Measurements from ENCODE around the gene PARD3B.

PARD3B gene

DNA sequence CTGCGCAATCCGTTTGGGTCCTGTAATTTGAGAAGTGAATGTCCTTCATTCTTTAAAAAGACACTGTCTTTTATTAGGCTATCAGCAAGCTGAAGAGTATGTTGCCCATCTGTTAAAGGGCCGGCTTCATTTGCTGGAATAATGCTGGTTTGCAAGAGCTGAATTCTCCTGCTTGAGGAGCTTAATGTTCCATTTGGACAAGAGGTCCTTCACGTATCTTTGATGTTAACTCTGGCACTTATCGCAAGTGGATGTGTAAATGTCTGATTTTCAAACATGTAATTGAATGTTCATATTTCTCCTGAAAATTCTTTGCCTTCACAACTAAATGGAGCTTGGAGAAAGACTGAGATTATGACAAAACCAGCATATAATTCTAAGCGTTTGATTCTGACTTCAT is 856.2 kb downstream of the PARD3B start:
- no peak overlapping the region for H3K4me2 ChIP-seq (ENCODE audit: low read depth, low read length)
- TF ChIP-seq, protein P1, sequence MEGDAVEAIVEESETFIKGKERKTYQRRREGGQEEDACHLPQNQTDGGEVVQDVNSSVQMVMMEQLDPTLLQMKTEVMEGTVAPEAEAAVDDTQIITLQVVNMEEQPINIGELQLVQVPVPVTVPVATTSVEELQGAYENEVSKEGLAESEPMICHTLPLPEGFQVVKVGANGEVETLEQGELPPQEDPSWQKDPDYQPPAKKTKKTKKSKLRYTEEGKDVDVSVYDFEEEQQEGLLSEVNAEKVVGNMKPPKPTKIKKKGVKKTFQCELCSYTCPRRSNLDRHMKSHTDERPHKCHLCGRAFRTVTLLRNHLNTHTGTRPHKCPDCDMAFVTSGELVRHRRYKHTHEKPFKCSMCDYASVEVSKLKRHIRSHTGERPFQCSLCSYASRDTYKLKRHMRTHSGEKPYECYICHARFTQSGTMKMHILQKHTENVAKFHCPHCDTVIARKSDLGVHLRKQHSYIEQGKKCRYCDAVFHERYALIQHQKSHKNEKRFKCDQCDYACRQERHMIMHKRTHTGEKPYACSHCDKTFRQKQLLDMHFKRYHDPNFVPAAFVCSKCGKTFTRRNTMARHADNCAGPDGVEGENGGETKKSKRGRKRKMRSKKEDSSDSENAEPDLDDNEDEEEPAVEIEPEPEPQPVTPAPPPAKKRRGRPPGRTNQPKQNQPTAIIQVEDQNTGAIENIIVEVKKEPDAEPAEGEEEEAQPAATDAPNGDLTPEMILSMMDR (IDR thresholded peaks at IDR 0.05; ENCODE audit: low read length): no peak
- TF ChIP-seq EZH2phosphoT487 (IDR thresholded peaks at IDR 0.05; ENCODE audit: low read length) (no peak), EZH2 (optimal IDR thresholded peaks at IDR 0.05; ENCODE audit: low read depth, low read length) (no peak)
- H3K9me3 ChIP-seq (replicated peaks; ENCODE audit: insufficient read depth, low read length): no peaks in the 10 kb centered on the region

DNA sequence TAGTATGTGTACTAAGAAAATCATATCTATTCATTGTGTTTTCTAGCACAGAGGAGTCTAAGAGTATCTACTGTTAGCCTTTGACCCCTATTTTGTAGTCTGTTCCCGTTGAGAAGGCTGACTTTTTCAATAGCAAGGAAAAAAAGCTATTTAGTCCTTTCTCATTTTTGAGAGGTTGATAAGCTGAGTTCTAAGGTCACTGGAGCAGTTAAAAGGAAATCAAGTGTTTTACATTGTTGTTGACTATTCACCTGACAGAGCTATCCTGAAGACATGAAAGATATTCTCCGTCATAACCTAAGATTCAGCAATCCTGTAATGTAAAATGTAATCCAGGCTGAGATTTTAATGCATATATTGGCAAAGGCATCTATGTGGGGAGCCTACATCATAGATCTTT is 856.7 kb downstream of the PARD3B start:
- TF ChIP-seq EZH2 (optimal IDR thresholded peaks at IDR 0.05; ENCODE audit: low read depth, low read length) (no peak), EZH2phosphoT487 (IDR thresholded peaks at IDR 0.05; ENCODE audit: low read length) (no peak)
- TF ChIP-seq, protein P1 (IDR thresholded peaks at IDR 0.05; ENCODE audit: low read length): no peak
- Histone ChIP-seq H4K20me1 (ENCODE audit: insufficient read depth, low read length) (no peaks in the 10 kb centered on the region), H3K27me3 (replicated peaks; ENCODE audit: insufficient read depth, low read length) (no peaks in the 10 kb centered on the region), H3K4me2 (ENCODE audit: low read depth, low read length) (no peak overlapping the region), H3K4me3 (ENCODE audit: low read length) (no peak overlapping the region), H2AFZ (ENCODE audit: low read length) (no peak overlapping the region), H3F3A (ENCODE audit: insufficient read depth, low read length) (no peaks in the 10 kb centered on the region), H3K9me3 (replicated peaks; ENCODE audit: insufficient read depth, low read length) (no peaks in the 10 kb centered on the region), H3K4me1 (ENCODE audit: low read length) (no peaks in the 10 kb centered on the region), H3K36me3 (replicated peaks; ENCODE audit: insufficient read depth, low read length) (no peaks in the 10 kb centered on the region), H3K79me2 (ENCODE audit: low read length) (no peaks in the 10 kb centered on the region), H3K9me2 (replicated peaks; ENCODE audit: insufficient read depth, low read length) (no peaks in the 10 kb centered on the region), H3K9ac (ENCODE audit: low read length) (no peak overlapping the region), H3K27ac (ENCODE audit: low read length) (no peak overlapping the region)
- DNase-seq: no peak

More for the DNA sequence above, 856.2 kb downstream of the PARD3B start:
- no peaks in the 10 kb centered on the region for H3K36me3 ChIP-seq (replicated peaks; ENCODE audit: insufficient read depth, low read length)
- H3K79me2 ChIP-seq (ENCODE audit: low read length): no peaks in the 10 kb centered on the region
- H3K9ac ChIP-seq (ENCODE audit: low read length): no peak overlapping the region
- H3K27ac ChIP-seq (ENCODE audit: low read length): no peak overlapping the region
- H3F3A ChIP-seq (ENCODE audit: insufficient read depth, low read length): no peaks in the 10 kb centered on the region
- no peak overlapping the region for H2AFZ ChIP-seq (ENCODE audit: low read length)
- H3K9me2 ChIP-seq (replicated peaks; ENCODE audit: insufficient read depth, low read length): no peaks in the 10 kb centered on the region
- DNase-seq: no peak
- H3K4me1 ChIP-seq (ENCODE audit: low read length): no peaks in the 10 kb centered on the region
- H3K4me3 ChIP-seq (ENCODE audit: low read length): no peak overlapping the region
- no peaks in the 10 kb centered on the region for H3K27me3 ChIP-seq (replicated peaks; ENCODE audit: insufficient read depth, low read length)
- no peaks in the 10 kb centered on the region for H4K20me1 ChIP-seq (ENCODE audit: insufficient read depth, low read length)

GRCh38 chr2:205403244-205403825 is 858.1 kb downstream of the PARD3B start:
- no peak overlapping the region for H2AFZ ChIP-seq (ENCODE audit: low read length)
- H3K9me2 ChIP-seq (replicated peaks; ENCODE audit: insufficient read depth, low read length): no peaks in the 10 kb centered on the region
- DNase-seq: no peak
- no peak for TF ChIP-seq EZH2 (optimal IDR thresholded peaks at IDR 0.05; ENCODE audit: low read depth, low read length)
- TF ChIP-seq, protein P1 (IDR thresholded peaks at IDR 0.05; ENCODE audit: low read length): no peak
- TF ChIP-seq EZH2phosphoT487 (IDR thresholded peaks at IDR 0.05; ENCODE audit: low read length): no peak
- H3F3A ChIP-seq (ENCODE audit: insufficient read depth, low read length): no peaks in the 10 kb centered on the region
- H3K9me3 ChIP-seq (replicated peaks; ENCODE audit: insufficient read depth, low read length): no peaks in the 10 kb centered on the region
- H3K4me3 ChIP-seq (ENCODE audit: low read length): no peak overlapping the region
- no peaks in the 10 kb centered on the region for H3K4me1 ChIP-seq (ENCODE audit: low read length)
- H3K27me3 ChIP-seq (replicated peaks; ENCODE audit: insufficient read depth, low read length): no peaks in the 10 kb centered on the region
- H3K79me2 ChIP-seq (ENCODE audit: low read length): no peaks in the 10 kb centered on the region
- no peak overlapping the region for H3K9ac ChIP-seq (ENCODE audit: low read length)
- H3K27ac ChIP-seq (ENCODE audit: low read length): no peak overlapping the region
- no peaks in the 10 kb centered on the region for H3K36me3 ChIP-seq (replicated peaks; ENCODE audit: insufficient read depth, low read length)
- no peaks in the 10 kb centered on the region for H4K20me1 ChIP-seq (ENCODE audit: insufficient read depth, low read length)
- no peak overlapping the region for H3K4me2 ChIP-seq (ENCODE audit: low read depth, low read length)

Measured in MM.1S (cell line).